Measurements from ENCODE around the gene COL20A1.

Gene COL20A1

GRCh38 chr20:63315731-63316491 is 22.9 kb downstream of the COL20A1 start:
- H3K4me1 ChIP-seq (ENCODE audit: control insufficient read depth, insufficient read depth, low read length), result no peaks in the 10 kb centered on the region
- H3K4me3 ChIP-seq (ENCODE audit: low read depth, low read length), result no peak overlapping the region
- H3K9me3 ChIP-seq (ENCODE audit: control insufficient read depth, insufficient read depth, low read length), result no peaks in the 10 kb centered on the region
- no peaks in the 10 kb centered on the region for H3K36me3 ChIP-seq (ENCODE audit: control insufficient read depth, insufficient read depth, low read length)
- H3K27me3 ChIP-seq (ENCODE audit: control insufficient read depth, insufficient read depth, low read length), result no peaks in the 10 kb centered on the region
- no peak overlapping the region for H3K9ac ChIP-seq (ENCODE audit: low read depth, low read length)

DNA sequence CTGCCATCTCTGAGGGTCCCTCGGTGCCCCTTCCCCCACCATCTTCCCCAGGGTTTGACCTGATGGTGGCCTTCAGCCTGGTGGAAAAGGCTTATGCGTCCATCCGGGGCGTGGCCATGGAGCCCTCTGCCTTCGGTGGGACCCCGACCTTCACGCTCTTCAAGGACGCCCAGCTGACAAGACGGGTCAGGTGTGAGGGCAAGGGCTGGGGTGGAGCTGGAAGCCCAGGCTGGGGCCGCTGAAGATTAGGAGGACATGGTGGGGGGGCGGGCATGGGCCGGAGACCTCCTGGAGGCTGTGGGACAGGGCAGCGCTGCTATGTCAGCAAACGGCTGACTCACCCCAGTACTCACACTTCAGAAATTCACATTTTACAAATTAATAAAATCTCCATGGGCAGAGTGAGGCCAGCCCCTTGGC is 23.5 kb downstream of the COL20A1 start:
- H3K9me3 ChIP-seq (ENCODE audit: control insufficient read depth, insufficient read depth, low read length), result no peaks in the 10 kb centered on the region
- no peak overlapping the region for H3K4me3 ChIP-seq (ENCODE audit: low read depth, low read length)
- no peaks in the 10 kb centered on the region for H3K27me3 ChIP-seq (ENCODE audit: control insufficient read depth, insufficient read depth, low read length)
- no peaks in the 10 kb centered on the region for H3K4me1 ChIP-seq (ENCODE audit: control insufficient read depth, insufficient read depth, low read length)
- H3K36me3 ChIP-seq (ENCODE audit: control insufficient read depth, insufficient read depth, low read length), result no peaks in the 10 kb centered on the region
- no peak overlapping the region for H3K9ac ChIP-seq (ENCODE audit: low read depth, low read length)

DNA sequence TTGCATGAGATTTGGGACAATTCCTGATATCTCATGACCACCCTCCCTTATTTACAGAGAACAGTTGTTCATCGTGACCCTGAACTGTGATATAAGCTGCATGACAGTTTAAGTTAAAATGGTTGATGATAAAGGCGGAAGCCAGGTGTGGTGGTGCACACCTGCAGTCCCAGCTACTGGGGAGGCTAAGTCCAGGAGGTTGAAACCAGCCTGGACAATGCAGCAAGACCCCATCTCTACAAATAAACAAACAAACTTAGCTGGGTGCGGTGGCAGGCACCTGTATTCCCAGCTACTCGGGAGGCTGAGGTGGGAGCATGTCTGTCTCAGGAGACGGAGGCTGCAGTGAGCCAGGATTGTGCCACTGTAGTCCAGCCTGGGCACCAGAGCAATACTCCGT is 24.1 kb downstream of the COL20A1 start:
- Histone ChIP-seq H3K4me1 (ENCODE audit: control insufficient read depth, insufficient read depth, low read length) (no peaks in the 10 kb centered on the region), H3K27me3 (ENCODE audit: control insufficient read depth, insufficient read depth, low read length) (no peaks in the 10 kb centered on the region), H3K9ac (ENCODE audit: low read depth, low read length) (no peak overlapping the region), H3K36me3 (ENCODE audit: control insufficient read depth, insufficient read depth, low read length) (no peaks in the 10 kb centered on the region), H3K4me3 (ENCODE audit: low read depth, low read length) (no peak overlapping the region), H3K9me3 (ENCODE audit: control insufficient read depth, insufficient read depth, low read length) (no peaks in the 10 kb centered on the region)

- Histone ChIP-seq H3K9ac (ENCODE audit: low read depth, low read length) (no peak overlapping the region), H3K4me1 (ENCODE audit: control insufficient read depth, insufficient read depth, low read length) (no peaks in the 10 kb centered on the region), H3K9me3 (ENCODE audit: control insufficient read depth, insufficient read depth, low read length) (no peaks in the 10 kb centered on the region), H3K4me3 (ENCODE audit: low read depth, low read length) (no peak overlapping the region), H3K36me3 (ENCODE audit: control insufficient read depth, insufficient read depth, low read length) (no peaks in the 10 kb centered on the region), H3K27me3 (ENCODE audit: control insufficient read depth, insufficient read depth, low read length) (no peaks in the 10 kb centered on the region)
These were observed 24.8 kb downstream of the COL20A1 start for GRCh38 chr20:63317601-63318291.

GRCh38 chr20:63318391-63319163 is 25.6 kb downstream of the COL20A1 start:
- Histone ChIP-seq H3K4me3 (ENCODE audit: low read depth, low read length) (no peak overlapping the region), H3K4me1 (ENCODE audit: control insufficient read depth, insufficient read depth, low read length) (no peaks in the 10 kb centered on the region), H3K9me3 (ENCODE audit: control insufficient read depth, insufficient read depth, low read length) (no peaks in the 10 kb centered on the region), H3K27me3 (ENCODE audit: control insufficient read depth, insufficient read depth, low read length) (no peaks in the 10 kb centered on the region), H3K9ac (ENCODE audit: low read depth, low read length) (no peak overlapping the region), H3K36me3 (ENCODE audit: control insufficient read depth, insufficient read depth, low read length) (no peaks in the 10 kb centered on the region)

GRCh38 chr20:63319164-63320040 is 26.4 kb downstream of the COL20A1 start:
- Histone ChIP-seq H3K4me1 (ENCODE audit: control insufficient read depth, insufficient read depth, low read length) (no peaks in the 10 kb centered on the region), H3K9ac (ENCODE audit: low read depth, low read length) (no peak overlapping the region), H3K36me3 (ENCODE audit: control insufficient read depth, insufficient read depth, low read length) (no peaks in the 10 kb centered on the region), H3K9me3 (ENCODE audit: control insufficient read depth, insufficient read depth, low read length) (no peaks in the 10 kb centered on the region), H3K4me3 (ENCODE audit: low read depth, low read length) (no peak overlapping the region), H3K27me3 (ENCODE audit: control insufficient read depth, insufficient read depth, low read length) (no peaks in the 10 kb centered on the region)

GRCh38 chr20:63320041-63320511 is 27.1 kb downstream of the COL20A1 start:
- H3K27me3 ChIP-seq (ENCODE audit: control insufficient read depth, insufficient read depth, low read length), result no peaks in the 10 kb centered on the region
- H3K4me3 ChIP-seq (ENCODE audit: low read depth, low read length), result no peak overlapping the region
- no peaks in the 10 kb centered on the region for H3K36me3 ChIP-seq (ENCODE audit: control insufficient read depth, insufficient read depth, low read length)
- no peaks in the 10 kb centered on the region for H3K9me3 ChIP-seq (ENCODE audit: control insufficient read depth, insufficient read depth, low read length)
- no peaks in the 10 kb centered on the region for H3K4me1 ChIP-seq (ENCODE audit: control insufficient read depth, insufficient read depth, low read length)
- no peak overlapping the region for H3K9ac ChIP-seq (ENCODE audit: low read depth, low read length)

DNA sequence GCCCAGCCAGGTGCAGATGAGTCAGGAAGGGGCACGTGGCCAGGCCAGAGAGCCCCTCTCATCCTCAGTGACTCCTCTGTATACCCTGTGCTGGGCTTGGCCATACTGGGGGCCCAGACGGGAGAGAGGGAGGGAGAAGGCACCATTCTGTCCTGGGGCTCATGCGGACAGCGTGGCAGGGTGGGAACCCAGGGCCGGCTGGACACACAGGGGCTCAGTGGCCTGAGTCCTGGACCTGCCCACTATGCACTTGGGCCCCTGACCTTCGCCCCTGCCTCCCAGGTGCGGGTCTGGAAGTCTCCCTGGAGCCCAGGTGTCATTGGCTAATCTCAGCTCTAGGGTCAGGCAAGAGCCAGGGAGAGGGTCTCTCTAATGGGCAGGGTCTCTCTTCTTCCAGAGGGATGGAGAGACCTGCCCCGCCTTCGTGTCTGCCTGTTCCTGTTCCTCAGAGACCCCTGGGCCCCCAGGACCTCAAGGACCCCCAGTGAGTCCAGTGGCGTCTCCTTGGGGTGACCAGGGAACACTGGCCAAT is 27.7 kb downstream of the COL20A1 start:
- Histone ChIP-seq H3K9ac (ENCODE audit: low read depth, low read length) (no peak overlapping the region), H3K4me3 (ENCODE audit: low read depth, low read length) (no peak overlapping the region), H3K36me3 (ENCODE audit: control insufficient read depth, insufficient read depth, low read length) (no peaks in the 10 kb centered on the region), H3K9me3 (ENCODE audit: control insufficient read depth, insufficient read depth, low read length) (no peaks in the 10 kb centered on the region), H3K27me3 (ENCODE audit: control insufficient read depth, insufficient read depth, low read length) (no peaks in the 10 kb centered on the region), H3K4me1 (ENCODE audit: control insufficient read depth, insufficient read depth, low read length) (no peaks in the 10 kb centered on the region)

DNA sequence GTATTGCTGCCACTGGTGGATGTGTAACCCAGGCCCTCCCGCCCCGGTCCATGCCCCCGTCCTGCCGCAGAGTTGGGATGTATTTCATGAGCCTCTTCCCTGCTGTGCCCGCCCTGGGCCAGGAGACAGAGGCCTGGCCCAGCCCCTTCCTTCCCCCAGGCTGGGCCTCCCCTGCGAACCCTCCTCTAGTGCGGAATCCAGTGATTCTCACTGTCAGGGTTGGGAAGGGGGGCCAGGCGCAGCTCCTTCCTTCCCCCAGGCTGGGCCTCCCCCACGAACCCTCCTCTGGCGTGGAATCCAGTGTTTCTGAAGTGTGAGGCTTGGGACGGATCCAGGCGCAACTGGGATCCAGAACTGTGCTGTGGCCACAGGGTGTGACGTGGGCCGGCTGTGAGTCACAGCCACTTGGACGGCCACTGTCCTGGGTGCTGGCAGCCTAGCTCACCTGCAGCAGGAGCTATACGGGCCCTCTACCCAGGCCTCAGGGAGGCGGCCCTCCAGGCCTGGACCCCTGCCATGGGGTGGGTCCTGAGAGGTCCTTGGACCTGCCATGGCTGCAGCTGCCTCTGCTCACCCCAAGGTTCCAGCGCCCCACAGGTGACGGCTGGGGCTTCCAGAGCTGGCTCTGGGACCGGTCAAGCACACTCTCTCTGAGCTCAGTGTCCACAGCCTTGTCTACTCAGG is 28.3 kb downstream of the COL20A1 start:
- H3K4me3 ChIP-seq (ENCODE audit: low read depth, low read length), result no peak overlapping the region
- no peaks in the 10 kb centered on the region for H3K9me3 ChIP-seq (ENCODE audit: control insufficient read depth, insufficient read depth, low read length)
- H3K27me3 ChIP-seq (ENCODE audit: control insufficient read depth, insufficient read depth, low read length), result no peaks in the 10 kb centered on the region
- no peak overlapping the region for H3K9ac ChIP-seq (ENCODE audit: low read depth, low read length)
- no peaks in the 10 kb centered on the region for H3K4me1 ChIP-seq (ENCODE audit: control insufficient read depth, insufficient read depth, low read length)
- H3K36me3 ChIP-seq (ENCODE audit: control insufficient read depth, insufficient read depth, low read length), result no peaks in the 10 kb centered on the region

DNA sequence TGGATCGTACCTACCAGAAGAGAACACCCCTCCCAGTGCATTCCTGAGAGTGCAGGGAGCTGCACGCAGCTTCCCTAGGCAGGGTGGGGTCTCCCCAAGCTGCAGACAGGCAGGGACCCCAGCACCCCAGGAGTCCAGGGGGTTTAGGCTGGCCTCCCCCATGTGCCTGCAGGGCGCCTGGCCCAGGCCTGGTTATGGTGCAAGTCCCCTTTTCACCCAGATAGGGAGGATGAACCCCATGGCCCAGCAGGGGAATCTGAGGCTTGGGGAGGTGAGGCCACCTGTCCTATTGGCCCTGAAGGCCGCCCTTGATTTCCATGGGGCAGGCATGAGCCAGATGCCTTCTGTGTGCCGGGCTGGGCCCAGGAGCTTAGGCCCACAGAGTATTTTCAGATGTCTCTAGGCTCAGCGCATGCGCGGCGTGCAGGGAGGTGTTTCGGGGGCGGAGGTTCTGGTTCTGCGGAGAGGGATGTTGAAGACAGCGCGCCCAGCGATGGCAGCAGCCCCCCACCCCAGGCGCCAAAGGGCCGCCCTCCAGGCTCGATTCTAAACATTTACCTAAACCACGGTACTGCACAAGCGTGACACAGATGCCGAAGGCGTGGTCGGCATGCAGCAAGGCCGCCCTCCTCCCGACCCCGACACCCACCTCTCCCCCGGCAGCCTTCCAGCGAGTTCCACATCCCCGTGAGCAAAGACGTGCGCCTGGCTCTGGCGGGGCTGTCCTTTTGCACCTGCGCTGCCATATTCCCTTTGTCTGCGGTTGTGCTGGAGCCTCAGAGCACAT is 29.4 kb downstream of the COL20A1 start:
- Histone ChIP-seq H3K4me3 (ENCODE audit: low read depth, low read length) (no peak overlapping the region), H3K9me3 (ENCODE audit: control insufficient read depth, insufficient read depth, low read length) (no peaks in the 10 kb centered on the region), H3K9ac (ENCODE audit: low read depth, low read length) (no peak overlapping the region), H3K4me1 (ENCODE audit: control insufficient read depth, insufficient read depth, low read length) (no peaks in the 10 kb centered on the region), H3K36me3 (ENCODE audit: control insufficient read depth, insufficient read depth, low read length) (no peaks in the 10 kb centered on the region), H3K27me3 (ENCODE audit: control insufficient read depth, insufficient read depth, low read length) (no peaks in the 10 kb centered on the region)
